Amniotic epithelial cell (primary cell): ENCODE measurements around the gene CRYBG1.

Source experiments
- DNase-seq: peaks from one replicate; pipeline ENCODE4 v3.0.0-alpha.2; 2010; ENCODE audit warnings: low read depth

CRYBG1 gene

DNA sequence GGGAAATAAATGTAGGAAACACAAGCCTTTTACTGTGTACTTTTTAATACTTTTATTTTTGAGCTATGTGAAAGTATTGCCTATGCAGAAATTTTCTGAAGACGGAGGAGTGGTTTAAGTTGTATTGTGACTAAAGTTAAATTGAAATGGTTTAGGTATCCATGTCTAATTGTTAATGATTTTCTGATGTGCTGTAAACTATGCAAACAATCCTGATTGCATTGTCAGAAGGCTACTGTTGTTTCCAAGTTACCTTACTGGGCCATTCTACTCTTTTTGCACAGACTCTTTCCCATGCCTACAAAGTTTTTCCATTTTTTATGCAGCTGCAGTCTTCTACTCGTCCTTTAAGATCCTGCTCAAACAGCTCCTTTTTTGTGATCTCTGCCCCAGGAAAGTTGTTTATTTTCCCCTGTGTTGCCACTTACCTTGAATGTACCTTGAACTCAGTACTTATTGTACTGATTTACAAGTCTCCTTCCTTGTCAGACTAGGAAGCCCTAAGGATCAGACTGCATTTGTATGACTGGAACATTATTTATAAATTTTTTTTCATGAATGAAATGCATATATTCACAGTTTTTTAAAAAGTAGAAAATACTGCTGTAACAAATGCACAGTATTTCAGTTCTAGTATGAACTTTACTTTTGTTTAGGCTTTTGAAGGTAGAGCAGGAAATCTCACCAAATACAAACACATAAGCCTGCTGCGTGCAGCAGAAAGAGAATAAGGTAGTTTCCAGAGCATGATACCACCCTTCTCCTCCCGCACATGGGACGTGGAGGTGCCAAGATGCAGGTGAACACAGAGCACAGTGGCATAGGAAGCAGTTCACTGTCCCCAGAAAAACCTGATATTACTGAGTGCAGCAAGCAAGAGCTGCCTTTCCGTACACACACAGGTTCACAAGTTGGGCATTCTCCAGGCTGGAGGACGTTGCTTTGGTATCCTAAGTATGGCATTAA, 97.8 kb downstream of the CRYBG1 start:
- DNase-seq = no peak

DNA sequence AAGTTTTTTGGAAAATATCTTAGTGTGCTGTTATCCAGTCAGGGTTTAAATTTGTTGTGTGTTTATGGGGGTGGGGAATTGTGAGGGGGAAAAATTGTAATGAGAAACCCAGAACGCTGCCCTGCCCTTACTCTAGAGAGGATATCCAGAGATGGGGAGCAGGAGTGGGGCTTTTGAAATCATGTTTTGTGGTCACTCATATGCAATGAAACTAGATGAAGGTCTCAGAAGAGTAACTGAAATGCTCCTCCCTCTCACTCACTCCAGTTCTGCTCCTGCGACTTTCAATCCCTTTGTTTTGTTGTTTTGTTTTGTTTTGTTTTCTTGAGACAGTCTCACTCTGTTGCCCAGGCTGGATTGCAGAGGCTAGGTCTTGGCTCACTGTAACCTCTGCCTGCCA, 100.0 kb downstream of the CRYBG1 start:
- no peak for DNase-seq

DNA sequence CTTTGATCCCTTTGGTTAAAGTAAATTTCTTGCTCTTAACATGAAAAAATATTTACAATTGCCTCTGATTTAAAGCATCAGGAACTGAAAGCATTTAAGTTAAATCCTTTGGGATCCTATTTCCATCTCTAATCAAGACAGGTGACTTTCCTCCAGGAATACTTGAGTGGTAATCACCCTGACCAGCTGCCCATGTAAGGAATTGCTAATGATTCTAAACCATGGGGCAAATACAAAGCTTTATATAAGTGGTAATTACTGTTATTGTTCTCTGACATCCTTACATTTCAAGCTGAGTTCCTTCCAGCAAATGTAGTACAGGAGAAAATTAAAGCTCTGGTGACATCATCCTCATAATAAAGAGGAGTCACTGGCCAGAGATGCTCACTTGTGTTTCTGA, 100.6 kb downstream of the CRYBG1 start:
- no peak for DNase-seq

- DNase-seq = no peak
Measured at GRCh38 chr6:106462923-106463557, 102.5 kb downstream of the CRYBG1 start.

DNA sequence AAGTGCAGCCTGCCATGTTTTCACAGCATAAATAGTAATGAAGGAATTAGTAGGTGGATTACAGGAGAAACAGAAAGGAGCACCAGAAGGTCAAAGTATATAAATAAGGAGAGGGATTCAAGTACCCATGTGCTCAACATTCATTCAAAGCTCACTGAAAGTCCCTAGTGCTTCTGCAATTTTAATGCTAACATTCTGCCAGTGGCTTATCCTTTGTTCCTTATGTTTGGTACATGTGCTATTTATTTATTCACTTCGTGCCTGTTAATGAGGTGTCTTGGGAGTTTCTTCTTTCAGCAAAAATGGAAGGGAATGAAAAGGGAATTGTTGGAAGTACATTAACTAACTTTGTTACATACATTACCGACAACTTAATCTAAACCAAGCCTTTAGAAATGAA, 105.7 kb downstream of the CRYBG1 start:
- no peak for DNase-seq

GRCh38 chr6:106468935-106469334, 108.4 kb downstream of the CRYBG1 start:
- no peak for DNase-seq

GRCh38 chr6:106469882-106470281, 109.4 kb downstream of the CRYBG1 start:
- DNase-seq = no peak

GRCh38 chr6:106470316-106470715, 109.8 kb downstream of the CRYBG1 start:
- DNase-seq = peak; percentile 57

DNA sequence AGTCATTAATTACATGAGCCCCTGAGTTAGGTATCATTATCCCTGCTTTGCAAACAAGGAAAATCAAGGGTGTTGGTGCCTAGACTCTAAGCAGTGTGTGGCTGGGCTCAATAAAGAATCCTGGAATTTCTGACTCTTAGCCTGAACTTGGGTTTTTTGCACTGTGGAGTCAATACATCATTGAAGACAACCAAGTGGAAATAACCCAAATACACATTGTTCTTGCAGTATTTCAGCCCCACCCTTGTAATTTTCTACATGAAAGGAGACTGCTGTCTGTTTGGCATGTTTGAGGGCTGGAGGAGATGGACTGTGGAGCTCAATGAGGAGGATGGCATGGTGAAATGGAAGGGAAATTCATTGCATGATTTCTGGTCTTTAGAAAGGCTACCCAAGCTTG, 110.3 kb downstream of the CRYBG1 start:
- DNase-seq = no peak

DNA sequence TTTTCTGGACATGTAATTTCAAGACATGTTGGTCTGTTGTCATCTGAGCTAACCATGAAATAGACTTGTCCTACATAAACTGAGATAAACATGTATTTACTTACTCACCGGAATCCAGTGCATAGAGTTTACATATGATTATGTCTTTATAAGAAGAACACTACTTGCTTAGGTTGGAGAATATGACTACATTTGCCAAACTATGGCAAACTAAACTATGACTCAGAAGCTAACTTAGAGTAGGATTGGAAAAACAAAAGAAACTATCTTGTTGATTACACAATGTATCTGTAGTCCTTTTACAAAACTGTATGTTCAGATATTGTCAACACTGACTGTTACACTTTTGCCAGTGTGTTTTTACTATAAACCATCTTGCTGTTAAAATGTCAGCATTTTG, 113.3 kb downstream of the CRYBG1 start:
- DNase-seq = peak; percentile 82

DNA sequence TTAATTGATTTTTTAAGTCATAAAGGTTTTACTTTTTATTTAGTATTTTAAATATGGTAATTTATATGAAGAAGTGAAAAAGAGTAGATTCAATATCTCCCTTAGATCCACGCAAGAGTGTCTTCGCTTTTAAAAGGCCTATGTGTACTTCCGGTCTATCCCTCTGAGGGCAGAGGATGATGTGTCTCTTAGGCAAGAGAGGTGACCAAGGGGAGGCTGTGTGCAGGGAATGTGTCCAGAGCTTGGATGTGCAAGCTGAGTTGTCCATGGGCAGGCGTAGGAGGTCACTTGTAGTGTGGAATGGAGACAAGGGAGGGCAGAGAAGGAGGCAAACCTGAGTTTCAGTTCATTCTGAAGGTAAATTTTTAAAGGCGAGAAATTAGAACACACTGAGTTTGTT, 113.9 kb downstream of the CRYBG1 start:
- peak; percentile 40 for DNase-seq

DNA sequence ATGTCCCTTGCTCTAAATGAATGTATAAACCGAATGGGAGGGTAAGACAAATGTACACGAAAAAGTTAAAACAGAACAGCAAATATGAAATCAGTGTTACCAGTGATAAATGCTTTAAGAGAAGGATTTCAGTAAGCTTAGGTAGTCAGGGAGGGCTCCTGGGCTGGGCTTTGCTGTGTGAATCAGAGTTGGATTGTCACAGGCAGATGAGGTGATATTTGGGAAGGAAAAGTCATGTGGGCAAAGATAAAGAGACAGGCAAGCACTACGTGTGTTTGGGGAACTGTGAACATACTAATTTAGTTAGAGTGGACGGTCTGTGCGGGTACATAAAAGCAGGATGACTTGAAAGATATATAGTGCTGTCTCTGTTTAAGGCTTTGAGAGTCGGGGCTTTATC, 114.8 kb downstream of the CRYBG1 start:
- DNase-seq = peak; percentile 41

DNA sequence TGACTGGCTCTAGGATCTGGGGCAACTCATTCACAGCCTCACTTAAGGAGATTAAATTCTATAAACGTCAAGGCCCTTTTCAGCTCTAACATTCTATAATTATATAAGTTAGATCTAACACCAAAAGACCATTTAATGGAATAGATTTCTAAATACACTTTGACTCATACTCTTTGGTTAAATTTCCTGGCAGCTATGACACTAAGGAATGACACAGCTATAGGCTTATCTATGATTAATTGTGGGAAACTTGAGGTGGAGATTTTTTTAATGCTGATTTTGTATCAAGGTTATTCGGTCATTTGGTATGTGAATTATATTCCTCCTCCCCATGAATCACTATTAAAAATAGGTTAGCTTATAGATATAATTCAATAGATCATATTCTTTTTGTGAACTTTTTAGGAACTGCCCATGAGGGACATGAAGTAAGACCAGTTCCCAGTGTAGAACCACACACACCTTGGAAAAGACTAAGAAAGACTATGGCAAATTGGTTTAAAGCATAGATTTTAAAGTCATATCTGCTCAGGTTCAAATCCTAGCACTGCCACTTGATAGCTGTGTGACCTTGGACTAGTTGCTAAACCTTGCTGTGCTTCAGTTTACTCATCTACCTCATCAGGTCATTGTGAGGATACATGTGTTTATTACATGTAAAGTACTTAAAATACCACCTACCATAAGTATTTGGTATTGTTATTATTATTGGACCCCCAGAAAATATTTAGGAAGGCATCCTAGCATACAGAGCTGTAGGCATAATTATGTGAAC, 116.0 kb downstream of the CRYBG1 start:
- peak; percentile 84 for DNase-seq

DNA sequence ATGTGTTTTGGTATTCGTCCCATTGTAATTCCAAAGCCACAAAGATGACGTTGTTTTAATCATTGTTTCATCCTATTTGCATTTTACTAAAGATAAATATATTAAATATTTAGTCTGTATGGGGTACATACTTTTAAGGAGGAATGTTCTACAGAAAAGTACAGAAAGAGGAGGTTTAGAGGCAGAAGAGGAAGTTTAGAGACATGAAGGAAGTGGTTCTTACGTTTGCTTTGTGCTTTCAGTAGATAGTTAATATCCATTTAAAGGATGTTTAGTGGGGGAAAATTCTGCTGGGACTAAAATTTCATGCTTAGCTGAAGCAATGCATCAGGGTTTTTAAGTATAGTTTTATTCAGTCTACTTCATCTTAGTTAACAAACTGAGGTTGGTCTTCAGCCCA, 116.6 kb downstream of the CRYBG1 start:
- DNase-seq = no peak

- DNase-seq = no peak
Measured at GRCh38 chr6:106477790-106478189, 117.3 kb downstream of the CRYBG1 start.

GRCh38 chr6:106486236-106486635, 125.7 kb downstream of the CRYBG1 start:
- DNase-seq = peak; percentile 85

GRCh38 chr6:106488494-106489370, 128.2 kb downstream of the CRYBG1 start:
- peak; percentile 69 for DNase-seq

GRCh38 chr6:106490030-106490429, 129.5 kb downstream of the CRYBG1 start:
- no peak for DNase-seq

GRCh38 chr6:106490436-106490835, 129.9 kb downstream of the CRYBG1 start:
- DNase-seq = no peak

DNA sequence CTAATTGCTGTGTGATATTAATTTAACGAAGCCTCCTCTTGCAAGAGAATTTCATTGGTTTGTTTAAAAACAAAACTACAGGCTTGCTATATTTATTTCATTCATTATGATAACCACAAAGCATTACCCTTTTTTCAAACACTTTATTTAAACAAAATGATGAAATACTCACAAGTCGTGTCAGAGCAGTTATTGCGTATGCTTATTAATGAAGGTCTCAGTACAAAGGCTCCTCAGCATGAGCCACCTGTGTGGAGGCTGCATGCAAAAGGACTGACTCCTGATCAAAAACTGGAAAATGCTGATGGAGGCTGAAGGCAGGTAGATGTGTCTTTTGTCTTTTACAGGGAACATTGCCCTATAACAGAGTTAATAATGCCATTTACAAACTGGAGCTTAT, 130.5 kb downstream of the CRYBG1 start:
- DNase-seq = no peak

- DNase-seq = no peak
Measured at GRCh38 chr6:106495014-106495413, 134.5 kb downstream of the CRYBG1 start.

DNA sequence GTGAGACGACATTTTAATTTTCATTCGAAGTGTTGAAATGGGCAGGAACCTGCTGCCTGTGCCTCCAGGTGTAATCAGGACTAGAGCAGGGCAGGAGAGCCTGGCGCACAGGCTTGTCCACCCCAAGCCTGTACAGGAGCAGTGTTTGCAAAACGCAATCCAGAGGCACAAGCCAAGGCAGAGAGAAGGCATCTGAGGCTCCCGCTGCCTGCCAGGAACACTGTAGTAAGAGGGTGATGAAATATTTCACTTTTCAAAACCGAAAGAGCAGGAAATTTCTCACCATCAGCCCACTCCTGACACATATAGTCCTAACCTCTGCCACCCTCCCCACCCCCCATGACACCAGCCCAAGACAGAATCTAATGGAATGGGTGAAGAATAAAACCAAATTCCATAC, 136.3 kb downstream of the CRYBG1 start:
- DNase-seq = peak; percentile 20
